ENCODE results near the gene KLHL1.

Gene KLHL1

DNA sequence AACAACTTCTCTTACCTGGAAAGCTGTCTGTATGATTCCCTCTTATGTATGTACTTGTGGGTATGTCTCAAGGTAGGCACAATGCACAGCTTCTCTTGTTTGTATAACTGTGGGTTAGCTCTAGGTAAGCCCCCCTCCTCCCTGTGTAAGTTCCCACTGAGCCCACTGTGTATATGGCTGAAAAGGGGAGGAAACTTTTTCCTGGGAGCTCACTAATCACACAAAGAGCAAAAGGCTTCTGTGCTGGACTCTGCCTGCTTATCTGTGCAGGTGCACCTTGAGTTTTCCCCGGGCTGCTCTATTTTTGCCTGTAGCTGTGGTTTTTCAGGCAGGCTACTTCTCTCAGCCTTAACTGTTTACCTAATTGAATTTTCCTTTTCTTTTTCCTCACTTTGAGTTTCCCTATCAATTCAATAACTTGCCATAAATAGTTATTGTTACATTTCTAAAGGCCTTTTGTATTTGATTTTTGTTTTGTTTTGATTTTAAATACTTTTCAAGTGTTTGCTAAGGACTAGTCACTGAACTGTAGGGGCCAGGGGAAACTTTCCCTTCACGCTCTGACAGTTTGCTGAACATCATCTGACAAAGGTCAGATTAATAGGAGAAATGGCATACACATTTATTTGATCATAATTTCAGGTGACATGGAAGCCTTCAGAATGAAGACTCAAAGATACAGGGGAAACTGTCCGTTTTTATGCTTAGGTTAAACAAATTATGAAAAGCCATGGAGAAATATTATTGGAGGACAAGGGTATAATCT is 424.1 kb downstream of the KLHL1 start:
- no peak for DNase-seq (ENCODE audit: low read depth)

DNA sequence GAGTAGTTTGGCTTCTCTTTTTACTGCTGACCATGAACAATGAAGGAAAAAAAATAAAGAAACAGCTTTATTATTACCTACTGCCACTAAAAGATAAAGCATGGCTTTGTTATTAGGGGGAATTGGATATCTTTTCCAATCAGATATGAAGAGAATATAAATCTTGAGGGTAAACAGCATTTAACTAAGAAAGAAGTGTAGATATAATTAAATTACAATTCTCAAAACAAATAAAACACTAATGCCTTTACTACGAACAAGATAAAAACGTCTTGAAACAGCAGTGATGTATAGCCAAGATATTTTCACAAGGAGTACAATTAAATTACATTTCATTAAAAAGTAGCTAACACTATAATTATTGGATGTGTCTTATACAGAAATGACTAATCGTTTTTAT is 426.5 kb downstream of the KLHL1 start:
- no peak for DNase-seq (ENCODE audit: low read depth)

DNA sequence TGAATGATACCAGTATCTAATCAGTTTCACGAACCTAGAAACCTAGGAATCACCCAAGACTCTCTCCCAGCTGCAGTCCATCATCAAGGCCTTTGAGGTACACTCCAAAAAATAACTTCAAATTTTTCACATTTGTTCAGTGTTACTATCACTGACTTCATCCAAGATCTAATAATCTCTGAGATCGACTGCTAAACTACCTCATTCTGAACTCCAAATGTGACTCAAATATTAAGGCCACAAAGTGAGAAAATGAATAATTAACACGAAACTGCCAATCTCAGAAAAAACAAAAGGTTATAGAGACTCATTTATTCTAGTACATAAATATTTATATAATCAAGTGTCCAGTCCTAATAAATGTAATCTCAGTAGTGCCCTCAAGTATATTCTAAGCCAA is 430.9 kb downstream of the KLHL1 start:
- DNase-seq (ENCODE audit: low read depth): no peak

DNA sequence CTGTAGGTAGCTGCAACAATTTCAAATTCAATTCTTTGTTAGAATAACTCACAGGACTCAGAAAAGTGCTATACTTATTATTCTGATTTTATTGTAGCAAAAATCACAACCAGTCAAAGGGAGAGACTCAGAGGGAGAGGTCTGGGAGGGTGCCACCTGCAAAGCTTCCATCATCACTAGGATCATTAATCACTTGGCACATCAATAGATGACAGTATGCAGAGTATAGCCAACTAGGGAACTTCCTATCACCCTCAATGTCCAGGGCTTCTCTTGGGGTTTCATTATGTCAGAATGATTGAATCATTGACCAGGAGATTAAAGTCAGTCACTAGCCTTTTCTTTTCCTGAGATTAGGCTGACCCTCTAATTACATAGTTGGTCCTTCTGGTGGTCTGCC is 432.0 kb downstream of the KLHL1 start:
- DNase-seq (ENCODE audit: low read depth): no peak

GRCh38 chr13:69660155-69660554 is 448.1 kb downstream of the KLHL1 start:
- DNase-seq (ENCODE audit: low read depth): no peak

GRCh38 chr13:69657676-69658075 is 450.6 kb downstream of the KLHL1 start:
- no peak for DNase-seq (ENCODE audit: low read depth)

DNA sequence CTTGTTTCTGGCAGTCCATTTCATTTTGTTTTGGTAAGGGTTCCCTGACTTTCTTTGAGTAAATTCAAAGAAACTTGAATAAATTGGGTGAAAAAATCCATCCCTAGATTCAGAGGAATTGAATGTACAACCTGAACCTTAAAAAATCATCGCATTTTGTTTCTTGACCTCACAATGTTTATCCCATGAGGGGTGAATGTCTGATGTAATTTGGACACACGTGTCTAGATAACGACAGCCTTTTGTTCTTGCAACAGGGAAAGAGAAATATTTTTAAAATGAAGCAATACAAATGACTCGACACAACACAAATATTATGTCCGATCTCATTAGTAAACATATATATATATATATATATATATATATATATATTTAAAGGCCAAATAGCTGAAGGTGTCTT is 453.9 kb downstream of the KLHL1 start:
- no peak for DNase-seq (ENCODE audit: low read depth)
